ENCODE data around the gene CHRM4.
A peak's percentile ranks its signal among the peaks of the same experiment; 100 is the strongest.

- TF ChIP-seq CTCF (IDR thresholded peaks at IDR 0.05) (peak in 3 of 6 experiments; percentile 23 to 28 (median 26)), POLR2A (IDR thresholded peaks at IDR 0.05) (no peak)
Observed at GRCh38 chr11:46391578-46392420, at the start of gene CHRM4.
